Neural crest cell (in vitro differentiated cells): ENCODE results near the gene ZMAT3. TPM values are rescaled to one million over a fixed set of nuclear protein-coding genes. Genes with fewer than 3 reads are reported as not detected.

Source experiments
- DNase-seq: peaks from one replicate; pipeline ENCODE4 v3.0.0; 2021; ENCODE audit warnings: low read depth, mixed read lengths, low spot score
- H3K27ac Mint-ChIP-seq: one replicate; pipeline ENCODE4 v1.8.0; 2021; ENCODE audit warnings: mild to moderate bottlenecking, mixed read lengths; ENCODE audit not compliant: unreplicated experiment
- H3K27me3 Mint-ChIP-seq: 2 replicates; pipeline ENCODE4 v1.8.0; 2021; ENCODE audit warnings: low read depth, mild to moderate bottlenecking, mixed read lengths
- H3K36me3 Mint-ChIP-seq: 2 replicates; pipeline ENCODE4 v1.8.0; 2021; ENCODE audit warnings: low read depth, mild to moderate bottlenecking, mixed read lengths
- H3K4me1 Mint-ChIP-seq: 2 replicates; pipeline ENCODE4 v1.8.0; 2021; ENCODE audit warnings: mixed read lengths
- H3K4me3 Mint-ChIP-seq: one replicate; pipeline ENCODE4 v1.8.0; 2021; ENCODE audit warnings: mild to moderate bottlenecking, mixed read lengths
- H3K9me3 Mint-ChIP-seq: 2 replicates; pipeline ENCODE4 v1.8.0; 2021; ENCODE audit warnings: mixed read lengths
- total RNA-seq: library from RNA; stranded (reverse); gene quantifications from 2 replicates; pipeline ENCODE4 v1.2.1, GENCODE V29; 2021
- TF ChIP-seq, protein P1 (sequence below): fragments of 200-600 bp; sonication (generic); conservative IDR thresholded peaks from 2 replicates; pipeline ENCODE4 v1.5.0; 2021; ENCODE audit warnings: antibody characterized with exemption, mild to moderate bottlenecking

Gene ZMAT3
- total RNA-seq, 1 donor from 2014 or later = 8.4 TPM

GRCh38 chr3:179088306-179088705 is 16.7 kb upstream of the ZMAT3 start:
- Mint-ChIP-seq H3K36me3 (no peaks in the 10 kb centered on the region), H3K27me3 (no peaks in the 10 kb centered on the region), H3K9me3 (peaks cover 2% of the 10 kb centered on the region), H3K27ac (no peak overlapping the region), H3K4me1 (peaks cover 6% of the 10 kb centered on the region), H3K4me3 (no peak overlapping the region)
- TF ChIP-seq, protein P1, sequence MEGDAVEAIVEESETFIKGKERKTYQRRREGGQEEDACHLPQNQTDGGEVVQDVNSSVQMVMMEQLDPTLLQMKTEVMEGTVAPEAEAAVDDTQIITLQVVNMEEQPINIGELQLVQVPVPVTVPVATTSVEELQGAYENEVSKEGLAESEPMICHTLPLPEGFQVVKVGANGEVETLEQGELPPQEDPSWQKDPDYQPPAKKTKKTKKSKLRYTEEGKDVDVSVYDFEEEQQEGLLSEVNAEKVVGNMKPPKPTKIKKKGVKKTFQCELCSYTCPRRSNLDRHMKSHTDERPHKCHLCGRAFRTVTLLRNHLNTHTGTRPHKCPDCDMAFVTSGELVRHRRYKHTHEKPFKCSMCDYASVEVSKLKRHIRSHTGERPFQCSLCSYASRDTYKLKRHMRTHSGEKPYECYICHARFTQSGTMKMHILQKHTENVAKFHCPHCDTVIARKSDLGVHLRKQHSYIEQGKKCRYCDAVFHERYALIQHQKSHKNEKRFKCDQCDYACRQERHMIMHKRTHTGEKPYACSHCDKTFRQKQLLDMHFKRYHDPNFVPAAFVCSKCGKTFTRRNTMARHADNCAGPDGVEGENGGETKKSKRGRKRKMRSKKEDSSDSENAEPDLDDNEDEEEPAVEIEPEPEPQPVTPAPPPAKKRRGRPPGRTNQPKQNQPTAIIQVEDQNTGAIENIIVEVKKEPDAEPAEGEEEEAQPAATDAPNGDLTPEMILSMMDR = no peak
- DNase-seq = no peak

GRCh38 chr3:179083977-179084376 is 12.4 kb upstream of the ZMAT3 start:
- H3K9me3 Mint-ChIP-seq = peaks cover 2% of the 10 kb centered on the region
- no peaks in the 10 kb centered on the region for H3K36me3 Mint-ChIP-seq
- H3K4me1 Mint-ChIP-seq = peaks cover 6% of the 10 kb centered on the region
- no peaks in the 10 kb centered on the region for H3K27me3 Mint-ChIP-seq
- TF ChIP-seq, protein P1 = no peak
- no peak overlapping the region for H3K4me3 Mint-ChIP-seq
- no peak overlapping the region for H3K27ac Mint-ChIP-seq
- no peak for DNase-seq

- H3K36me3 Mint-ChIP-seq = no peaks in the 10 kb centered on the region
- H3K27ac Mint-ChIP-seq = no peak overlapping the region
- TF ChIP-seq, protein P1 = no peak
- no peak for DNase-seq
- H3K9me3 Mint-ChIP-seq = no peaks in the 10 kb centered on the region
- H3K4me3 Mint-ChIP-seq = no peak overlapping the region
- peaks cover 6% of the 10 kb centered on the region for H3K4me1 Mint-ChIP-seq
- no peaks in the 10 kb centered on the region for H3K27me3 Mint-ChIP-seq
These were observed 10.8 kb upstream of the ZMAT3 start for GRCh38 chr3:179082416-179082815.

DNA sequence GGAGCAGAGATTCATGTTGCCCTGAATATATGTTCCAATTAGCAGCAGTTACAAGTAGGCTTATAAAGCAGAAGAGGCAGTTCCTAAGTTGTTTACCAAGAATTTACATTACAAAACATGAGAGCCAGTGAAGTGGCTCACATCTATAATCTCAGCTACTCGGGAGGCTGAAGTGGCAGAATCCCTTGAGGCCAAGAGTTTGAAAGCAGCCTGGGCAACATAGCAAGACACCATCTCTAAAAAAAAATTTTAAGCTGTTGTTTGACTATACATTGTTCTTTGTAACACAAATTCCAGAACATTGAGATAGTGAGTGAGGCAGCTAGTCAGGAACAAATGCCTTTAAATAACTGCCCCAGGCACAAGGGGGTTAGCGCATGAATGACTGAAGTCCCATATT is 10.3 kb upstream of the ZMAT3 start:
- H3K27me3 Mint-ChIP-seq = no peaks in the 10 kb centered on the region
- TF ChIP-seq, protein P1 = no peak
- peaks cover 6% of the 10 kb centered on the region for H3K4me1 Mint-ChIP-seq
- DNase-seq = no peak
- H3K9me3 Mint-ChIP-seq = no peaks in the 10 kb centered on the region
- H3K36me3 Mint-ChIP-seq = no peaks in the 10 kb centered on the region
- H3K27ac Mint-ChIP-seq = no peak overlapping the region
- H3K4me3 Mint-ChIP-seq = no peak overlapping the region

GRCh38 chr3:179079537-179079936 is 7.9 kb upstream of the ZMAT3 start:
- DNase-seq = no peak
- no peak overlapping the region for H3K4me3 Mint-ChIP-seq
- no peak overlapping the region for H3K27ac Mint-ChIP-seq
- TF ChIP-seq, protein P1 = no peak
- H3K4me1 Mint-ChIP-seq = peaks cover 6% of the 10 kb centered on the region
- no peaks in the 10 kb centered on the region for H3K36me3 Mint-ChIP-seq
- no peaks in the 10 kb centered on the region for H3K9me3 Mint-ChIP-seq
- H3K27me3 Mint-ChIP-seq = no peaks in the 10 kb centered on the region
